ENCODE data around the gene CAMK2N1.

Gene CAMK2N1

GRCh38 chr1:20477348-20478056, 8.5 kb downstream of the CAMK2N1 start:
- DNase-seq: no peak

- DNase-seq: no peak
Measured at GRCh38 chr1:20476265-20477038, 9.6 kb downstream of the CAMK2N1 start.

- no peak for DNase-seq
Measured at GRCh38 chr1:20474996-20475395, 11.0 kb downstream of the CAMK2N1 start.

GRCh38 chr1:20474333-20474975, 11.6 kb downstream of the CAMK2N1 start:
- no peak for DNase-seq

- DNase-seq: no peak
Measured at GRCh38 chr1:20473894-20474293, 12.1 kb downstream of the CAMK2N1 start.

GRCh38 chr1:20472860-20473711, 12.9 kb downstream of the CAMK2N1 start:
- DNase-seq: no peak

GRCh38 chr1:20472121-20472520, 13.9 kb downstream of the CAMK2N1 start:
- no peak for DNase-seq

GRCh38 chr1:20470194-20470593, 15.8 kb downstream of the CAMK2N1 start:
- DNase-seq: no peak

- no peak for DNase-seq
Measured at GRCh38 chr1:20469406-20470076, 16.5 kb downstream of the CAMK2N1 start.

- DNase-seq: no peak
Measured at GRCh38 chr1:20466273-20466672, 19.7 kb downstream of the CAMK2N1 start.

- no peak for DNase-seq
Measured at GRCh38 chr1:20465187-20465586, 20.8 kb downstream of the CAMK2N1 start.

- DNase-seq: no peak
Measured at GRCh38 chr1:20463502-20463901, 22.5 kb downstream of the CAMK2N1 start.

- no peak for DNase-seq
Measured at GRCh38 chr1:20462397-20462796, 23.6 kb downstream of the CAMK2N1 start.

- DNase-seq: no peak
Measured at GRCh38 chr1:20458717-20459116, 27.3 kb downstream of the CAMK2N1 start.

GRCh38 chr1:20454004-20454403, 32.0 kb downstream of the CAMK2N1 start:
- no peak for DNase-seq

- no peak for DNase-seq
Measured at GRCh38 chr1:20449735-20450311, 36.2 kb downstream of the CAMK2N1 start.

- no peak for DNase-seq
Measured at GRCh38 chr1:20448671-20449071, 37.3 kb downstream of the CAMK2N1 start.

- DNase-seq: no peak
Measured at GRCh38 chr1:20447794-20448193, 38.2 kb downstream of the CAMK2N1 start.

- no peak for DNase-seq
Measured at GRCh38 chr1:20446796-20447195, 39.2 kb downstream of the CAMK2N1 start.

GRCh38 chr1:20445956-20446355, 40.1 kb downstream of the CAMK2N1 start:
- DNase-seq: no peak

GRCh38 chr1:20443703-20444586, 42.1 kb downstream of the CAMK2N1 start:
- no peak for DNase-seq
